B cell (primary cell): Measurements from ENCODE around the gene HEXIM2. TPM values are rescaled to one million over a fixed set of nuclear protein-coding genes. Genes with fewer than 3 reads are reported as not detected.

Experiments
- ATAC-seq: fragments of 200-7000 bp; cut with Tn5 transposase; one replicate; pipeline ENCODE4 v1.10.0; 2021; ENCODE audit warnings: low read depth, mild to moderate bottlenecking, moderate number of reproducible peaks, moderate library complexity
- CTCF ChIA-PET: fragments of 350-600 bp; sonication (Branson Sonifier 250); formaldehyde crosslinking; loops from one replicate; lab custom pipeline; 2021; ENCODE audit warnings: antibody characterized with exemption, inconsistent platforms; lab: Charles Lee
- POLR2A ChIA-PET: fragments of 350-600 bp; sonication (Branson Sonifier 250); formaldehyde crosslinking; loops from one replicate; lab custom pipeline; 2021; ENCODE audit warnings: antibody characterized with exemption; lab: Charles Lee
- DNase-seq: peaks from one replicate; pipeline ENCODE4 v3.0.0; 2013
- H2AFZ ChIP-seq: 2 replicates; pipeline ENCODE4 v1.6.1; 2012; ENCODE audit warnings: mild to moderate bottlenecking, low read depth, low read length; ENCODE audit not compliant: insufficient read depth, poor library complexity, severe bottlenecking
- H3K27ac ChIP-seq, 2 donors: 1 replicate in 1 of 2; 2 replicates in 1 of 2; pipeline ENCODE4 v1.5.1; 2012 to 2013; ENCODE audit warnings: low read length in 2 of 2, mild to moderate bottlenecking in 2 of 2, moderate library complexity in 1 of 2
- H3K27me3 ChIP-seq, 4 experiments: fragments of 200-600 bp in 1 of 4; sonication (generic) in 1 of 4; replicated peaks in 1 of 4; 1 replicate in 2 of 4; 2 replicates in 2 of 4; pipeline versions ENCODE4 v1.6.1 to v1.7.0; 2013 to 2016; ENCODE audit warnings: low read length in 3 of 4, mild to moderate bottlenecking in 2 of 4, mixed read lengths in 1 of 4, moderate library complexity in 1 of 4; ENCODE audit not compliant: insufficient read depth in 4 of 4, control insufficient read depth in 3 of 4; ENCODE audit errors: control extremely low read depth in 1 of 4
- H3K36me3 ChIP-seq, 2 experiments: replicated peaks in 1 of 2; 1 replicate in 1 of 2; 2 replicates in 1 of 2; pipeline versions ENCODE4 v1.6.1 to v1.7.1; 2013; ENCODE audit warnings: low read length in 1 of 2; ENCODE audit not compliant: insufficient read depth in 2 of 2, control insufficient read depth in 1 of 2; ENCODE audit errors: control extremely low read depth in 1 of 2, extremely low read depth in 1 of 2
- H3K4me1 ChIP-seq, 2 donors: fragments of 200-600 bp in 1 of 2; sonication (generic) in 1 of 2; 1 replicate in 1 of 2; 2 replicates in 1 of 2; pipeline versions ENCODE4 v1.5.1 to v1.6.1; 2013 to 2017; ENCODE audit warnings: low read length in 2 of 2; ENCODE audit not compliant: control insufficient read depth in 2 of 2, insufficient read depth in 2 of 2
- H3K4me2 ChIP-seq: replicated peaks from 2 replicates; pipeline ENCODE3; 2012; ENCODE audit warnings: mild to moderate bottlenecking, low read depth, low read length; ENCODE audit not compliant: poor library complexity, severe bottlenecking
- H3K4me3 ChIP-seq, 5 experiments: fragments of 200-600 bp in 1 of 5; sonication (generic) in 1 of 5; 1 replicate in 3 of 5; 2 replicates in 2 of 5; pipeline versions ENCODE4 v1.5.1 to v1.7.0; 2011 to 2016; ENCODE audit warnings: low read length in 4 of 5, mild to moderate bottlenecking in 4 of 5, low read depth in 2 of 5, control low read depth in 1 of 5, moderate library complexity in 1 of 5; ENCODE audit not compliant: insufficient read depth in 1 of 5; ENCODE audit errors: control extremely low read depth in 1 of 5, extremely low read depth in 1 of 5
- H3K79me2 ChIP-seq: fragments of 200-600 bp; sonication (generic); one replicate; pipeline ENCODE4 v1.6.0; 2016; ENCODE audit warnings: low read length; ENCODE audit not compliant: control insufficient read depth, insufficient read depth
- H3K9ac ChIP-seq: fragments of 200-600 bp; sonication (generic); 2 replicates; pipeline ENCODE4 v1.6.1; 2017; ENCODE audit warnings: mild to moderate bottlenecking, low read length, moderate library complexity
- H3K9me3 ChIP-seq, 3 donors: one replicate each; pipeline versions ENCODE4 v1.6.1 to v1.7.1; 2013; ENCODE audit warnings: low read length in 2 of 3; ENCODE audit not compliant: control insufficient read depth in 2 of 3, insufficient read depth in 1 of 3; ENCODE audit errors: control extremely low read depth in 1 of 3
- H4K20me1 ChIP-seq: 2 replicates; pipeline ENCODE4 v1.6.0; 2012; ENCODE audit warnings: mild to moderate bottlenecking, low read length; ENCODE audit not compliant: insufficient read depth, control insufficient read depth, poor library complexity, severe bottlenecking
- H3K27ac Mint-ChIP-seq: one replicate; pipeline ENCODE4 v1.8.0; 2021; ENCODE audit warnings: mixed read lengths
- H3K27me3 Mint-ChIP-seq: one replicate; pipeline ENCODE4 v1.8.0; 2021; ENCODE audit warnings: mixed read lengths
- H3K4me1 Mint-ChIP-seq: one replicate; pipeline ENCODE4 v1.8.0; 2021; ENCODE audit warnings: mixed read lengths
- H3K4me3 Mint-ChIP-seq: one replicate; pipeline ENCODE4 v1.8.0; 2021; ENCODE audit warnings: mixed read lengths
- H3K9me3 Mint-ChIP-seq: one replicate; pipeline ENCODE4 v1.8.0; 2022; ENCODE audit warnings: mixed read lengths; ENCODE audit not compliant: insufficient read depth
- EZH2 ChIP-seq: IDR thresholded peaks from 2 replicates; pipeline ENCODE4 v1.6.1; 2012; ENCODE audit warnings: borderline replicate concordance, low read depth, mild to moderate bottlenecking, moderate library complexity, low read length; ENCODE audit not compliant: insufficient read depth, poor library complexity, severe bottlenecking
- whole genome bisulfite sequencing: methylation state at CpG from one replicate; pipeline ENCODE4 v1.1.5; 2013; ENCODE audit warnings: missing lambda C conversion rate; ENCODE audit not compliant: insufficient coverage; 5-methylcytosine and 5-hydroxymethylcytosine counted together
- intact Hi-C: fragments of 100-400 bp; cut with micrococcal nuclease; formaldehyde crosslinking; loops from one replicate; pipeline ENCODE4 v1.10.0; 2022
- polyA plus RNA-seq: library from polyadenylated mRNA; depleted of rRNA; stranded (reverse); fragments of >200 nt; gene quantifications from 2 replicates; pipeline ENCODE4 v1.2.3, GENCODE V29; 2012
- total RNA-seq, 2 donors: library from RNA; stranded (reverse); fragments of 120-200 nt in 1 of 2; gene quantifications; 1 replicate in 1 of 2; 2 replicates in 1 of 2; pipeline versions ENCODE4 v1.2.3 to v1.2.4, GENCODE V29; 2013 to 2022
- TF ChIP-seq, protein P1 (sequence below): fragments of 200-600 bp; IDR thresholded peaks from one replicate; pipeline ENCODE4 v1.8.0; 2022; ENCODE audit warnings: antibody characterized with exemption, mild to moderate bottlenecking

Gene HEXIM2
- total and polyA plus RNA-seq, 2 donors (not counting 1 experiment from before 2014, with no cell fraction given): 3.7 to 10.0 TPM

DNA sequence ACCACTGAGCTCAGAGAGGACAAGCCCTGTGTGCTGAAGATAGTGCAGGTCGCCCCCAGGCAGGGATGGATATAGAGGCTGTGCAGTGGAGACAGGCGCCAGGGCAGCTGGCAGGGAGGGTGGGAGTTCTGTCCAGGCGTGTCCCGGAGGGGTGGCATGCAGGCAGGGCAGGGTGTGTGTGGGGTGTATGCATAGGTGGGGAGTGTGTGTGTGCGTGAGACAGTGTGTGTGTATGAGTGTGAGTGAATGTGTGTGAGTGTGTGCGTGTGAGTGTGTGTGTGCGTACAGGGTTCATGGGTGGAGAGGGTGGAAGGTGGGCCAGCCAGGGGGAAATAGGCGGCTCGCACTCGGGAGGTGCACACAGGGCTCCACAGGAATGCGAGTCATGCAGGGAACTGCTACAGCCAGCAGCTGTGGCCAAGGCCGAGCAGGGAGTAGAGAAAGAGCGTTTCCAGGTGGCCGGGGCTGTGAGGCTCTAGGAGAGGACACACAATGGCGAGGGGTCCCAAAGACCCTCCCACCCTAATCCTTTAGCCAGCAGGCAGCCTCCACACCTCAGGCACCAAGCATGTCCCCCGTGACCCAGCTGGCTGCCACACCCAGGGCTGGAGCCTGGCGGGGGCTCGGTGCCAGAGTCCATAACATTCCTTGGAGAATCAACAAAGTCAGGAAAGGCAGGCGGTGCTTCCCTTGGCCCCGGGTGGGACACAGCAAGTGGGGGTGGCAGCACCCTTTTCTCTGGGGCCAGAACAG, 34.0 kb upstream of the HEXIM2 start:
- no peak overlapping the region for H2AFZ ChIP-seq
- 90% methylated on average over 18 of the region's 20 CpGs for WGBS
- CTCF ChIA-PET: interaction anchor here (2.1 kb wide), 1 partner anchor 8 kb away, joined by 6 read pairs; the partner anchor contains the start of gene ACBD4
- H4K20me1 ChIP-seq: no peaks in the 10 kb centered on the region
- Mint-ChIP-seq H3K27me3 (peaks cover 4% of the 10 kb centered on the region), H3K9me3 (no peaks in the 10 kb centered on the region), H3K27ac (no peak overlapping the region), H3K4me3 (no peak overlapping the region), H3K4me1 (no peaks in the 10 kb centered on the region)
- no peaks in the 10 kb centered on the region for H3K36me3 ChIP-seq
- H3K27me3 ChIP-seq: peaks cover 0 to 10% (median 2%) of the 10 kb centered on the region in 4 experiments
- POLR2A ChIA-PET: no interaction called here
- H3K4me3 ChIP-seq: no peak overlapping the region
- no peak overlapping the region for H3K4me2 ChIP-seq
- peaks cover 7 to 8% of the 10 kb centered on the region in 2 donors for H3K4me1 ChIP-seq
- no peak overlapping the region for H3K9ac ChIP-seq
- H3K9me3 ChIP-seq: no peaks in the 10 kb centered on the region
- DNase-seq (no peak), ATAC-seq (no peak)
- no peak overlapping the region for H3K27ac ChIP-seq
- H3K79me2 ChIP-seq: no peaks in the 10 kb centered on the region
- intact Hi-C loops: no loop called here
- TF ChIP-seq EZH2: no peak
- TF ChIP-seq, protein P1, sequence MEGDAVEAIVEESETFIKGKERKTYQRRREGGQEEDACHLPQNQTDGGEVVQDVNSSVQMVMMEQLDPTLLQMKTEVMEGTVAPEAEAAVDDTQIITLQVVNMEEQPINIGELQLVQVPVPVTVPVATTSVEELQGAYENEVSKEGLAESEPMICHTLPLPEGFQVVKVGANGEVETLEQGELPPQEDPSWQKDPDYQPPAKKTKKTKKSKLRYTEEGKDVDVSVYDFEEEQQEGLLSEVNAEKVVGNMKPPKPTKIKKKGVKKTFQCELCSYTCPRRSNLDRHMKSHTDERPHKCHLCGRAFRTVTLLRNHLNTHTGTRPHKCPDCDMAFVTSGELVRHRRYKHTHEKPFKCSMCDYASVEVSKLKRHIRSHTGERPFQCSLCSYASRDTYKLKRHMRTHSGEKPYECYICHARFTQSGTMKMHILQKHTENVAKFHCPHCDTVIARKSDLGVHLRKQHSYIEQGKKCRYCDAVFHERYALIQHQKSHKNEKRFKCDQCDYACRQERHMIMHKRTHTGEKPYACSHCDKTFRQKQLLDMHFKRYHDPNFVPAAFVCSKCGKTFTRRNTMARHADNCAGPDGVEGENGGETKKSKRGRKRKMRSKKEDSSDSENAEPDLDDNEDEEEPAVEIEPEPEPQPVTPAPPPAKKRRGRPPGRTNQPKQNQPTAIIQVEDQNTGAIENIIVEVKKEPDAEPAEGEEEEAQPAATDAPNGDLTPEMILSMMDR: no peak

DNA sequence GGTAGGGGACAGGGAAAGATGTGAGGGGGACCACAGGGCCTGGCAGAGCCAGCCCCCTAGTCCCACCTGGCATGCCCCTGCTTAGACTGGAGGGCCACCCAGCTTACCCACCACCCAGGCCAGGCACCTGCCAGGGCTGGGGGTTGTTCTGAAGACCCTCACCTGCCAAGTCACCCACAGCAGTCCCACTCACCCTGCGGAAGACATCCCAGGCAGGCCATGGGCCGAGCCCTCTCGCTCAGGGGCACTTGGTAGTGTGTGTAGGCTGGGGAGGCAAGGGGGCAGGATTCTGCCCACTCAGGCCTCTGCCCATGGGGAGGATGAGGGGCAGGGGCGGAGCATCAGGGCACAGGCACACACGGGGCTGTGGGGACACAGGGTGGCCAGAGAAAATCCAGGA, 33.3 kb upstream of the HEXIM2 start:
- Histone ChIP-seq H3K9ac (no peak overlapping the region), H3K27me3 (peaks cover 0 to 10% (median 2%) of the 10 kb centered on the region in 4 experiments), H3K36me3 (no peaks in the 10 kb centered on the region), H4K20me1 (no peaks in the 10 kb centered on the region), H3K27ac (no peak overlapping the region), H3K4me1 (peaks cover 7 to 8% of the 10 kb centered on the region in 2 donors), H2AFZ (no peak overlapping the region), H3K79me2 (no peaks in the 10 kb centered on the region), H3K9me3 (no peaks in the 10 kb centered on the region), H3K4me2 (no peak overlapping the region), H3K4me3 (no peak overlapping the region)
- no peak overlapping the region for H3K27ac Mint-ChIP-seq
- H3K4me3 Mint-ChIP-seq: no peak overlapping the region
- DNase-seq (no peak), ATAC-seq (no peak)
- TF ChIP-seq, protein P1: no peak
- no peak for TF ChIP-seq EZH2
- no peaks in the 10 kb centered on the region for H3K9me3 Mint-ChIP-seq
- peaks cover 2% of the 10 kb centered on the region for H3K4me1 Mint-ChIP-seq
- intact Hi-C loops: no loop called here
- WGBS: 100% methylated on average over 1 of the region's 5 CpGs
- ChIA-PET POLR2A (no interaction called here), CTCF (no interaction called here)
- H3K27me3 Mint-ChIP-seq: peaks cover 4% of the 10 kb centered on the region
